ENCODE data around the gene EXOC2.

The EXOC2 gene

DNA sequence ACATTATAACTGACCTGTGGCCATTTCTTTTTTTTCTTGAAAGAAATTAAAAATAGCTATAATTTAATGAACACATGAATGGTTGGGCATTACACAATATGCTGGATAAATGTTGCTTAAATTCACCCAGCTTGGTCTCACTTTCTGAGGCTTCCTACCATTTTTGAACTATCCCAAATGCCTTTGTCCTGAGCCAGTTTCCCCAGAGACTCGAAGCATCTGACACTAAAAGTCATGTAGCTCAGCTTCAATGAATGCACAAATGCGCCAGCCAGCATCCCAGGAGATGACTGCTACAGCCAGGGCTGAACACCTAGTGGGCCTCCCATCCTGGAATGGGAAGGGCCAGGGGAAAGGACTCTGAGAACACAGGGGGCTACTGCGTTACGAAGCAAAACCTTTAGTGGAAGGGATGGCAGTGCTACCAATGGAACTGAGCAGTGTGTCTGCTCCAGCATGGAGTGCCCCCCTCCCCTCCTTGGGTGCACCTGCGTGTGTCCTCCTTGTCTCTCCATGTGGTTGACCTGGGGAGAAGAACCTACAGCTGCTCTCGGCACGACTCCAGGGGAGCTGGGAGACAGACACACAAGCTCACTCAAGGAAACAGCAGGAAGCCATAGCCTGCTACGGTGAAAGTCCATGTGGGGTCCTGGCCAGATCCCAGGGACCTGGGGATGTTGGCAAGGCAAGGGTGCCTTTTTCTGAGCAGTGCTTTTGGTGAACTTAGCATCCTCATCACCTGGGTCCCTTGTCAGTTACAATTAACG lies 240.5 kb downstream of the EXOC2 start:
- Histone ChIP-seq H3K4me1 (ENCODE audit: control insufficient read depth, insufficient read depth, low read length) (no peaks in the 10 kb centered on the region), H3K27me3 (ENCODE audit: control insufficient read depth, insufficient read depth, low read length) (no peaks in the 10 kb centered on the region), H3K4me3 (ENCODE audit: low read length) (no peak overlapping the region), H3K27ac (ENCODE audit: low read depth, low read length) (no peak overlapping the region), H3K36me3 (ENCODE audit: control insufficient read depth, insufficient read depth, low read length) (no peaks in the 10 kb centered on the region), H3K9ac (ENCODE audit: low read length) (no peak overlapping the region)

- H3K4me3 ChIP-seq (ENCODE audit: low read length): no peak overlapping the region
- H3K4me1 ChIP-seq (ENCODE audit: control insufficient read depth, insufficient read depth, low read length): no peaks in the 10 kb centered on the region
- H3K27ac ChIP-seq (ENCODE audit: low read depth, low read length): no peak overlapping the region
- H3K9ac ChIP-seq (ENCODE audit: low read length): no peak overlapping the region
- H3K36me3 ChIP-seq (ENCODE audit: control insufficient read depth, insufficient read depth, low read length): no peaks in the 10 kb centered on the region
- no peaks in the 10 kb centered on the region for H3K27me3 ChIP-seq (ENCODE audit: control insufficient read depth, insufficient read depth, low read length)
These were observed 241.1 kb downstream of the EXOC2 start for GRCh38 chr6:451847-452246.

DNA sequence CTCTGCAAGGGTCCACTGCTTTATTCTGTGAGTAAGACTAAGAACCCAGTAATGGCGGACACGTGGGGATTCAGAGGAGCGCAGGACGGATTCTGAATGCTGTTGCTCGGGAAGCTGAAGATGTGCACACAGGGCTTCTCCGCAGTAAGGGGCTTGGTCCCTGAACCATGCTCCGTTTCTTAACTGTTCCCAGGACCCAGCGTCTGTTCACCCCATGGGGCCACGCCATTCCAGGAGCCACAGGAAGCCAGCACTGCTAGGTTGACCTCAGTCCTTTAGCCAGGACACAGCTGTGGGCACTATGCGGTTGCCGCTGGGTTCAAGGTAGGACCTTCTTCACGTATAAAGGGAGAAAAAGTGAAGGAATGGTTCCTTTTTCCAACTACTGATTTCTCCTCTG lies 241.6 kb downstream of the EXOC2 start:
- no peak overlapping the region for H3K9ac ChIP-seq (ENCODE audit: low read length)
- no peaks in the 10 kb centered on the region for H3K27me3 ChIP-seq (ENCODE audit: control insufficient read depth, insufficient read depth, low read length)
- H3K27ac ChIP-seq (ENCODE audit: low read depth, low read length): no peak overlapping the region
- H3K4me1 ChIP-seq (ENCODE audit: control insufficient read depth, insufficient read depth, low read length): no peaks in the 10 kb centered on the region
- H3K36me3 ChIP-seq (ENCODE audit: control insufficient read depth, insufficient read depth, low read length): no peaks in the 10 kb centered on the region
- H3K4me3 ChIP-seq (ENCODE audit: low read length): no peak overlapping the region

DNA sequence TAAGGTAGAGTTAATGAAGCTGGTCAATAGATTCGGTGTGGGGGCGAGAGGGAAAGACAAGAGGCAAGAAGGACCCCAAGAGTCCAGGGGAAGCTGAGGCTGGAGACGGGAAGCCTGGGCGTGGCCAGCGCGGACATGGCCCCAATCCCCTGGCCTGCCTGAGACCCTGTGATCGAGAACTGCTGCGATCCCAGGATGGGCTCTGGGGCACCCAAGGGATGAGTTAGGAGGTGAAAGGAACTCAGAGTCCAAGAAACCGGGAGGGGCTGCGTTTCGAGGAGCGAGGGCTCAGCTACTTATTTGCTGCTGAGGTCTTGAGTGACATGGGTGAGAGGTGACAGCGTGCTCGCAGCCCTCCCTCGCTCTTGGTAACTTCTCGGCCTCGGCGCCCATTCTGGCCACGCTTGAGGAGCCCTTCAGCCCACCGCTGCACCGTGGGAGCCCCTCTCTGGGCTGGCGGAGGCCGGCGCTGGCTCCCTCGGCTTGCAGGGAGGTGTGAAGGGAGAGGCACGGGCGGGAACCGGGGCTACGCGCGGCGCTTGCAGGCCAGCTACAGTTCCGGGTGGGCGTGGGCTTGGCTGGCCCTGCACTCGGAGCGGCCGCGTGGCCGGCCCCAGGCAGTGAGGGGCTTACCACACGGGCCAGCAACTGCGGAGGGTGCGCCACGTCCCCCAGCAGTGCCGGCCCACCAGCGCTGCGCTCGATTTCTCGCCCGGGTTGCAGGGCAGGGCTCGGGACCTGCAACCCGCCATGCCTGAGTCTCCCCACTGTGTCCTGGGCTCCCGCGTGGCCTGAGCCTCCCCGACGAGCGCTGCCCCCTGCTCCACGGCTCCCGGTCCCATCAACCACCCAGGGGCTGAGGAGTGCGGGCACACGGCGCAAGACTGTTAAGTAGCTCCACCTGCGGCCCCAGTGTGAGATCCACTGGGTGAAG lies 243.2 kb downstream of the EXOC2 start:
- H3K4me1 ChIP-seq (ENCODE audit: control insufficient read depth, insufficient read depth, low read length): no peaks in the 10 kb centered on the region
- H3K36me3 ChIP-seq (ENCODE audit: control insufficient read depth, insufficient read depth, low read length): no peaks in the 10 kb centered on the region
- no peak overlapping the region for H3K9ac ChIP-seq (ENCODE audit: low read length)
- no peak overlapping the region for H3K4me3 ChIP-seq (ENCODE audit: low read length)
- no peaks in the 10 kb centered on the region for H3K27me3 ChIP-seq (ENCODE audit: control insufficient read depth, insufficient read depth, low read length)
- no peak overlapping the region for H3K27ac ChIP-seq (ENCODE audit: low read depth, low read length)

DNA sequence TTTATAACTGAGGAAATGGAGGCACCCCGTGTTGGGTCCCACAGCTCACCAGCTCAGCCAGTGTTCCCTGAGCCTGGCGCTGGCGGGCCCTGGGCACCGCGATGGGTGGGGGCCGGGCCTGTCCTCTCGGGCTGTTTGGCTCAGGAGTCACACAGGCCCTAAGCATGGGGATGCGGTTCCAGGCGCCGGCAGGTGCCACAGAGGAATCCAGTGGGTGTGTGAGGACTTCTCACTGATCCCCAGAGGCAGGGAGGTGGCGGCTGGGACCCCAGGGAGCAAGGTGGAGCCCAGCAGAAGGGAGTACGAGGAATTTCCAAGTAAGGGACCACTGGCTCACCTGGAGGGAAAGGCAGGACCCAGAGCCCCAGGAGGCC lies 243.9 kb downstream of the EXOC2 start:
- H3K9ac ChIP-seq (ENCODE audit: low read length): no peak overlapping the region
- H3K4me1 ChIP-seq (ENCODE audit: control insufficient read depth, insufficient read depth, low read length): no peaks in the 10 kb centered on the region
- H3K27ac ChIP-seq (ENCODE audit: low read depth, low read length): no peak overlapping the region
- no peaks in the 10 kb centered on the region for H3K36me3 ChIP-seq (ENCODE audit: control insufficient read depth, insufficient read depth, low read length)
- no peaks in the 10 kb centered on the region for H3K27me3 ChIP-seq (ENCODE audit: control insufficient read depth, insufficient read depth, low read length)
- H3K4me3 ChIP-seq (ENCODE audit: low read length): no peak overlapping the region

DNA sequence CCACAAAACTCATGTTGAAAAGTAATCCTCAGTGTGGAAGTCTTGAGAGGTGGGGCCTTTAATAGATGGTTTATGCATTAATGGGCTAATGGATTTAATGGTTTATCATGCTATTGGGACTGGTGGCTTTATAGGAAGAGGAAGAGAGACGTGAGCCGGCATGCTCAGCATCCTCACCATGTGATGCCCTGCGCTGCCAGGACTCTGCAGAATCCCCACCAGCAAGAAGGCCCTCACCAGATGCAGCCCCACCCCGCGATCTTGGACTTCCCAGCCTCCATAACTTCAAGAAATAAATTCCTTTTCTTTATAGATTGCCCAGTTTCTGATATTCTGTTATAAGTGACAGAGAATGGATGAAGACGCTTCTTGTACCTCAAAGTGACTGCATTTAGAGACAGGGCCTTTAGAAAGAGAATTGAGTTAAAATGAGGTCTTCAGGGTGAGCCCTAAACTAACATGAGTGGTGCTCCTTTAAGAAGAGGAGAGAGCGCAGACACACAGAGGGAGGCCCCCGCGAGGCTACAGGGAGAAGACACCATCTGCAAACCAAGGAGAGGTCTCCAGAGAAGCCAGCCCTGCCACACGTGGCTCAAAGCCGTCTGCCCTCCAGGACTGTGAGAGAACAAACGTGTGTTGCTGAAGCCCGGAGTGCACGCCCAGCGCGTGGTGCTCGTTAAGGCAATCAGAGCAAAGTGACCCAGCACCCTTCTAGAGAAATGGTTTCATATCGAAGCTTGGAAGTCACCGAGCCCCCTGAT lies 244.5 kb downstream of the EXOC2 start:
- Histone ChIP-seq H3K4me3 (ENCODE audit: low read length) (no peak overlapping the region), H3K27ac (ENCODE audit: low read depth, low read length) (no peak overlapping the region), H3K36me3 (ENCODE audit: control insufficient read depth, insufficient read depth, low read length) (no peaks in the 10 kb centered on the region), H3K4me1 (ENCODE audit: control insufficient read depth, insufficient read depth, low read length) (no peaks in the 10 kb centered on the region), H3K9ac (ENCODE audit: low read length) (no peak overlapping the region), H3K27me3 (ENCODE audit: control insufficient read depth, insufficient read depth, low read length) (no peaks in the 10 kb centered on the region)

DNA sequence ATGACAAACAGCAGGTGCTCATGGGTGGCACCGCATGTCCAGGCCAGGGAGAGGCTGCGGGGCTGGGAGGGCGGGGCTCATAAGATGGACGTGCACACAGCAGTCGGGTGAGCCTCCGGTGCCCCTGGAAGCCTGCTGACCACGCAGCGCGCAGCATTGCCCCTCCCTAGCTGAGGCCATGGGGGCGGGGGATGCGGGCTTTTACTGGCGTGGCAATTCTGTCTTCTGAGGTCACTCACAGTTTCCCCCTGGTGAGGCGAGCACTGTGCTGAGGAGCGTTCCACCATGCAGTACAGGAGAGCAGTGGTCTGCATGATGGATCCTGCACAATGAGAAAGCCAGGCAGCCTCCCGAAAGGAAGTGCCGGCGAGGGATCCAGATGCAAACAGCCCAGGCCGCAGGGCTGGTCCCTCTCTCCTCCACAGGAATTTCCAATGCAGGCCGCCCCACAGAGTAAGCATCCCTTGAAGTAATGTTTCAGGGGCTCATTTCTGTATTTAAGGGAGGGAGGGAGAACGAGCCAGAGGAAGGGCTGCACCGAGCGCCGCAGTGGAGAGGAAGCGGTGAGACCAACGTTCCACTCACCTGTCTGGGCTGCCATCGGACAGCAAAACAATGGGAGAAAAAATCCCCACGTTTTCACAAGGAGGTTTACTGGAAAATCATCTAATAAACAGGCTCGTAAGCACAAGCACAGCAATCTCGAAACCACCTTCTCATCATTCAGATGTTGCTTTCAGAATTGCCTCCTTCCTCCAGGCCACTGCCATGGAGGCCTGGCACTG lies 245.4 kb downstream of the EXOC2 start:
- H3K27ac ChIP-seq (ENCODE audit: low read depth, low read length): no peak overlapping the region
- H3K27me3 ChIP-seq (ENCODE audit: control insufficient read depth, insufficient read depth, low read length): no peaks in the 10 kb centered on the region
- H3K9ac ChIP-seq (ENCODE audit: low read length): no peak overlapping the region
- no peaks in the 10 kb centered on the region for H3K4me1 ChIP-seq (ENCODE audit: control insufficient read depth, insufficient read depth, low read length)
- no peaks in the 10 kb centered on the region for H3K36me3 ChIP-seq (ENCODE audit: control insufficient read depth, insufficient read depth, low read length)
- H3K4me3 ChIP-seq (ENCODE audit: low read length): no peak overlapping the region

DNA sequence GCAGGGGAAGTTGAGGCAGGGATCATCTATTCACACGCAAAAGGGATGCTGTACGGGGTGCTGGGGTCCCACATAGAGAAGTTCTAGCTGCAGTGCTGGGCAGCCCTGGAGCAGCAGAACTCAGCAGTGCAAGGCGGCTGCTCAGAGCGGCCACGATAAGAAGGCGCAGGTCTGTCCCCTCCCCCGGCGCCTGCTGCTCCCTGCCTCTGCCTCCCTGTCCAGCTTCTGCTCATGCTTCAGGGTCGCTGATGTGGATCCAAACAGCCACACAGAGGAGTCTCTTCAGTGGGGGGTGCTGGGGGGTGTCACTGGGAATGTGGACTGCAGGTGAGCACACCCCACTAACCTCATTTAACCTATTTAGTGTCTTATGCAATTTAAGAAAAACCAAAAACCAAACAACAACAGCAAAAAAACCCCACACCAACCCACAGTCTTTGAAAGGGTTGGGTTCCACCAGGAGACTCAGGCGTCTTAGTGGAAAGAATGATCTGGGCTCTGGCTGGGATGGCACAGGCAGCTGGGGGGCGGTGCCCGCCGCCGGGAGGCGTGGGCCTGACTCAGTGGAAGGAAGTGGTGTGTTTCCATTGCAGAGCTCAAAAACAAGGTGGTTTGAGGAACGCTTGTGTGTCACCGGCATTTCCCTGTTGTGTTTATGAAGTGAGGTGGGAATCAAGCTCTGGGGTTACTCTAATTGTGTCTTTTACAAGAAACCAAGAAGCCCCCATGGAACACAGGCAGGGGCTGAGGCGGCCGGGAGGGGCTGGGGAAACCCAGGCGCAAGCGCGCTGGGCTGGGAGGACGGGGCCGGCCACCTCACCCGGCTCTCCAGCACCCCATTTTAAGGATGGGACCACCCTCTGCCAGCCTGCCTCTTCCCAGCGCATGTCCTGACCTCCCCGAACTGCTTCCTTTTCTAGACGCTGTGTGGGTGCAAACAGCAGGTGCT lies 246.2 kb downstream of the EXOC2 start:
- Histone ChIP-seq H3K27ac (ENCODE audit: low read depth, low read length) (no peak overlapping the region), H3K4me1 (ENCODE audit: control insufficient read depth, insufficient read depth, low read length) (no peaks in the 10 kb centered on the region), H3K4me3 (ENCODE audit: low read length) (no peak overlapping the region), H3K9ac (ENCODE audit: low read length) (no peak overlapping the region), H3K27me3 (ENCODE audit: control insufficient read depth, insufficient read depth, low read length) (no peaks in the 10 kb centered on the region), H3K36me3 (ENCODE audit: control insufficient read depth, insufficient read depth, low read length) (no peaks in the 10 kb centered on the region)

DNA sequence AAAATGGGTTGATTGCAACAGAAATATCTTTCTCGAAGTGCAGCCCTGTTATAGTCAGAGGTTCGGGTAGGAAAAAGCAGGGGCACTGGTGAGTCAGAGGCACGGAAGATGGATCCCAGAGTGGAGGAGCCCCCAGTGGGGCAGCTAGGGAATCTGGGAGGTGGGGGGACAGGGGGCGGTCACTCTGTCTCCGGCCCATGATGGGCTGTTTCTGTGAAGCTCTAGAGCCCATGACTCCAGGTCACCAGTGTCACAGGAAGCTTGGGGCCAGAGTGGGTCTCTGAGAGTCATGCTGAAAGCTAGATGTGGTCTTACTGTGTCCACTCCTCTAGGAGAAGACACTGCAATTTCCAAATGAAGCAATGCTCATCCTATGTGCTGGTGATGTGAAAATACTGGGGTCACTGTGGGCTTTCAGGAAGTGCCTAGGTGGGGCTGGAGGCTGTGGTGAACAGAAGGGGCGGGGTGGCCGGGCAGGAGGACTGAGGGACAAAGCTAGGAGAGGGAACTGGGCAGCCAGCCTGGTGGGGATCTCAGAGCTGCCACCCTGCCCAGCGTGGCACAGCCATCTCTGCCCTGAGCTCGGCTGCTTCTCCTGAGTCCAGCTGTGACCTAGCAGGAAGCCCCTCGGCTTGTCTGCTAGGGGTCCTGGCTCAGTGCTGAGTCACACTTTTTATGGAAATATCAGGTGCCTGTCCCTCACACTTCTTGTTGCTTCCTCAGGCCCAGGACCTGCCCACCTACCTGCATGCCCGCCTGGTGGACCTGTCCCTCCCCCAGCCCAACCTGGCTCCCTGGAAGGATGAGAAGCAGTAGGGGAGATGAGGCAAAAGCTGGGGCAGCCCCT lies 247.1 kb downstream of the EXOC2 start:
- no peaks in the 10 kb centered on the region for H3K4me1 ChIP-seq (ENCODE audit: control insufficient read depth, insufficient read depth, low read length)
- no peak overlapping the region for H3K4me3 ChIP-seq (ENCODE audit: low read length)
- no peak overlapping the region for H3K27ac ChIP-seq (ENCODE audit: low read depth, low read length)
- no peak overlapping the region for H3K9ac ChIP-seq (ENCODE audit: low read length)
- H3K36me3 ChIP-seq (ENCODE audit: control insufficient read depth, insufficient read depth, low read length): no peaks in the 10 kb centered on the region
- no peaks in the 10 kb centered on the region for H3K27me3 ChIP-seq (ENCODE audit: control insufficient read depth, insufficient read depth, low read length)

GRCh38 chr6:444653-445275 lies 248.2 kb downstream of the EXOC2 start:
- no peak overlapping the region for H3K4me3 ChIP-seq (ENCODE audit: low read length)
- no peaks in the 10 kb centered on the region for H3K36me3 ChIP-seq (ENCODE audit: control insufficient read depth, insufficient read depth, low read length)

More at GRCh38 chr6:444653-445275, 248.2 kb downstream of the EXOC2 start:
- no peaks in the 10 kb centered on the region for H3K27me3 ChIP-seq (ENCODE audit: control insufficient read depth, insufficient read depth, low read length)
- no peaks in the 10 kb centered on the region for H3K4me1 ChIP-seq (ENCODE audit: control insufficient read depth, insufficient read depth, low read length)
- H3K27ac ChIP-seq (ENCODE audit: low read depth, low read length): no peak overlapping the region
- H3K9ac ChIP-seq (ENCODE audit: low read length): no peak overlapping the region

Data from rectal smooth muscle tissue (tissue), 1 donor.